Measurements from ENCODE around the gene BACE1. TPM values are rescaled to one million over a fixed set of nuclear protein-coding genes. Genes with fewer than 3 reads are reported as not detected.

Gene BACE1
- total and polyA plus RNA-seq, 2 of the 13 experiments (the other 11 are each of a cell fraction or from before 2014, with no cell fraction given) = 7.5 to 17.9 TPM

- no peaks in the 10 kb centered on the region for H3K9me3 ChIP-seq (ENCODE audit: low read length)
- TF ChIP-seq ZBTB7A (CRISPR knock-in tag; IDR thresholded peaks at IDR 0.05) (no peak), HNF4G (IDR thresholded peaks at IDR 0.05; ENCODE audit: borderline replicate concordance, low read depth, low read length) (no peak), HNF4G (CRISPR knock-in tag; IDR thresholded peaks at IDR 0.05; ENCODE audit: borderline replicate concordance, low read depth) (no peak), ZNF253 (CRISPR knock-in tag; IDR thresholded peaks at IDR 0.05; ENCODE audit: borderline replicate concordance) (no peak), RAD51 (IDR thresholded peaks at IDR 0.05; ENCODE audit: borderline replicate concordance) (no peak), IKZF5 (CRISPR knock-in tag; IDR thresholded peaks at IDR 0.05) (no peak), RAD21 (CRISPR knock-in tag; IDR thresholded peaks at IDR 0.05) (no peak), TFAP4 (IDR thresholded peaks at IDR 0.05; ENCODE audit: borderline replicate concordance, low read depth) (no peak), ZNF350 (CRISPR knock-in tag; IDR thresholded peaks at IDR 0.05; ENCODE audit: borderline replicate concordance, low read depth) (no peak), EZH2 (conservative IDR thresholded peaks at IDR 0.05; ENCODE audit: low read depth, low read length) (no peak), DMAP1 (CRISPR knock-in tag; IDR thresholded peaks at IDR 0.05) (no peak), KIAA2018 (CRISPR knock-in tag; IDR thresholded peaks at IDR 0.05; ENCODE audit: borderline replicate concordance) (no peak), ZNF782 (CRISPR knock-in tag; IDR thresholded peaks at IDR 0.05; ENCODE audit: borderline replicate concordance) (no peak), SKI (IDR thresholded peaks at IDR 0.05; ENCODE audit: partially characterized antibody) (no peak), ASH2L (IDR thresholded peaks at IDR 0.05; ENCODE audit: insufficient read length, low read depth, low read length) (no peak), ZNF121 (CRISPR knock-in tag; IDR thresholded peaks at IDR 0.05) (no peak)
Observed at GRCh38 chr11:117278347-117278746, 37.7 kb downstream of the BACE1 start.

More at GRCh38 chr11:117278347-117278746, 37.7 kb downstream of the BACE1 start:
- Histone ChIP-seq H3K4me1 (ENCODE audit: insufficient read depth, low read length) (peaks cover 8% of the 10 kb centered on the region), H3K4me2 (ENCODE audit: low read depth, low read length) (no peak overlapping the region), H4K20me1 (ENCODE audit: insufficient read depth, low read length) (no peaks in the 10 kb centered on the region), H3K36me3 (replicated peaks in 1 of 2; ENCODE audit: control insufficient read depth in 1 of 2, insufficient read depth in 2 of 2, low read length in 2 of 2) (peaks cover 5 to 34% of the 10 kb centered on the region in 2 experiments), H3K4me3 (replicated peaks in 1 of 3; ENCODE audit: insufficient read depth in 1 of 3, low read depth in 2 of 3, low read length in 3 of 3) (no peak overlapping the region), H2AFZ (ENCODE audit: low read length) (no peak overlapping the region), H3K27me3 (ENCODE audit: control insufficient read depth in 1 of 2, insufficient read depth in 2 of 2, low read length in 2 of 2) (no peaks in the 10 kb centered on the region), H3K9ac (ENCODE audit: insufficient read depth, low read depth, low read length) (no peak overlapping the region), H3K79me2 (ENCODE audit: insufficient read depth, low read length) (no peaks in the 10 kb centered on the region), H3K27ac (ENCODE audit: extremely low read length, insufficient read depth, low read length) (no peak overlapping the region)
- no TSS peak for BruUV-seq (replicated peaks)
- intact Hi-C loops (cut with micrococcal nuclease; ENCODE audit: unreplicated experiment) = no loop called here
- in situ Hi-C loops (cut with HindIII; ENCODE audit: extremely low pct_ligation_motif_present, low pct_unique_long_range_greater_than_20kb) = no loop called here
- CTCF ChIA-PET (ENCODE audit: low intra/inter-chr PET ratio, low total read pairs) = no interaction called here
- FAIRE-seq = no peak
- DNase-seq (ENCODE audit: low spot score) = no peak
- 97% methylated on average over 2 of the region's 2 CpGs for WGBS (ENCODE audit: low lambda C conversion rate)
- POLR2A ChIA-PET = no interaction called here
- no peak for ATAC-seq
